ENCODE results near the gene KCNK17.
A peak's percentile ranks its signal among the peaks of the same experiment; 100 is the strongest.

KCNK17 gene, protein sequence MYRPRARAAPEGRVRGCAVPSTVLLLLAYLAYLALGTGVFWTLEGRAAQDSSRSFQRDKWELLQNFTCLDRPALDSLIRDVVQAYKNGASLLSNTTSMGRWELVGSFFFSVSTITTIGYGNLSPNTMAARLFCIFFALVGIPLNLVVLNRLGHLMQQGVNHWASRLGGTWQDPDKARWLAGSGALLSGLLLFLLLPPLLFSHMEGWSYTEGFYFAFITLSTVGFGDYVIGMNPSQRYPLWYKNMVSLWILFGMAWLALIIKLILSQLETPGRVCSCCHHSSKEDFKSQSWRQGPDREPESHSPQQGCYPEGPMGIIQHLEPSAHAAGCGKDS

DNA sequence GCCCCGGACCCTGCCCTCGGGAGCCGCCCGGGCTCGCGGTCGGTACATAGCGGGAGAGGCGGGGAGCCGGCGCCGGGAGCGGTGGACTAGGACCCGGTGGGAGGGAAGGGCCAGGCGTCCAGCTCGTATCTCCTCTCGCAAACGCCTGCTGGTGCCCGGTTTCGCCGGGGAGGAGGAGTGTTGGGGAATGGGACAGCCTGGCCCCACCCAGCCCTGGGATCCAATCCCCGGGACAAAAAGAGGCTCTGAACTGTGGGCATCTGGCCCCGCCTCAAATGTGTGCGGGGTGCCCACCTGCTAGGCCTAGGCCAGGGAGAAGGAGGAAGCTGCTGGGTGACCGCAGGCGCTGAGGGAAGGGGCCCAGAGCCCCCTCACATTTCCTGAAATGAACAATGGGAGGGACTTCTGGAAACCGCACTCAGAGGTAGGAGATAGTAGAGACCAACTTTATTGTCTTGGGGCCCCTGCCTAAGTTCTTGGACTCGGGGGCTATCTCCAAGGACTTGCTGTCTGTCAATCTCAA, at the start of gene KCNK17:
Gene KCNK17, minus strand, starts transcription at position 147 of the 523 bp plus-strand sequence. Its CDS starts 99 bp downstream, at position 48.
- DNase-seq, result no peak

- no peak for DNase-seq
Observed at GRCh38 chr6:39363280-39363679, 49.1 kb upstream of the KCNK17 start.

GRCh38 chr6:39362487-39362865, 48.3 kb upstream of the KCNK17 start:
- no peak for DNase-seq

GRCh38 chr6:39361657-39362486, 47.7 kb upstream of the KCNK17 start:
- DNase-seq, result peak; percentile 40

DNA sequence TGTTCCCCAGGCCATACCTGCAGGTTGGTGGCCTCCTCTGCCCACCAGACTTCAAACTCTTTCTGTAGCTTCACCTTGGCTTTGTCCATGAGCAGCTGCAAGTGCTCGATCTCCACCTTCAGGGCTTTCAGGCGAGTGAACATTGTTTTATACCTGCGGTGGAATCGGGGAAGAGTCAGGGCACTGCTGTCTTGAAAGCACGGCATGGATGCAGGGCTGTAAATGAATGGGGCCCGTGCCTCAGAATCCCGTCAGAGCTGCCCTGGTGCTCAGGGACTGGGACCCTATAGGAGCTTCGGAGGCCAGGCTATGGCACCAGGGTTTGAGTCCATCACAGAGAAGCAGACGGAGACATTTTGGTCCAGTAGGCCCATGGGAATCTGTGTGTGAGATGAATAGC, 46.2 kb upstream of the KCNK17 start:
- DNase-seq, result no peak

GRCh38 chr6:39357998-39358686, 43.9 kb upstream of the KCNK17 start:
- peak; percentile 90 for DNase-seq

GRCh38 chr6:39353698-39354315, 39.6 kb upstream of the KCNK17 start:
- DNase-seq, result no peak

- DNase-seq, result no peak
Observed at GRCh38 chr6:39350723-39351505, 36.7 kb upstream of the KCNK17 start.

DNA sequence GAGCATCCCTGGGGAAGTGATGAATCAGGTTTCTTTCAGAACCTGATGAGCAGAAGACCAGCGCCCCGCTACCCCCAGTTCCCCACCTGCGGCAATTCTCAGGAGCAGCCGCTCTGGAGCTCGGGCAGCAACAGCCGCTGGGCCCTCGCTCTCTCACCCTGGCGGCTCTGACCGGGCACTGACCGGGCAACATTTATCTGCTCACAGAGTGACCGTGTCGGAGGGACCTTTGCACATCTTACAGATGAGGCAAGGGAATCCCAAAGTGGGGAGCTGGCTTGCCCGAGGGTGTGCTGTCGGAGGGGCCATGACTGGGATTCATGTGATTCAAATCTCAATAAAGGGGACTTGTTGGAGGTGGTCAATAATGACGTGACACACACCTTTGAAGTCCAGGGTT, 34.5 kb upstream of the KCNK17 start:
- DNase-seq, result no peak

DNA sequence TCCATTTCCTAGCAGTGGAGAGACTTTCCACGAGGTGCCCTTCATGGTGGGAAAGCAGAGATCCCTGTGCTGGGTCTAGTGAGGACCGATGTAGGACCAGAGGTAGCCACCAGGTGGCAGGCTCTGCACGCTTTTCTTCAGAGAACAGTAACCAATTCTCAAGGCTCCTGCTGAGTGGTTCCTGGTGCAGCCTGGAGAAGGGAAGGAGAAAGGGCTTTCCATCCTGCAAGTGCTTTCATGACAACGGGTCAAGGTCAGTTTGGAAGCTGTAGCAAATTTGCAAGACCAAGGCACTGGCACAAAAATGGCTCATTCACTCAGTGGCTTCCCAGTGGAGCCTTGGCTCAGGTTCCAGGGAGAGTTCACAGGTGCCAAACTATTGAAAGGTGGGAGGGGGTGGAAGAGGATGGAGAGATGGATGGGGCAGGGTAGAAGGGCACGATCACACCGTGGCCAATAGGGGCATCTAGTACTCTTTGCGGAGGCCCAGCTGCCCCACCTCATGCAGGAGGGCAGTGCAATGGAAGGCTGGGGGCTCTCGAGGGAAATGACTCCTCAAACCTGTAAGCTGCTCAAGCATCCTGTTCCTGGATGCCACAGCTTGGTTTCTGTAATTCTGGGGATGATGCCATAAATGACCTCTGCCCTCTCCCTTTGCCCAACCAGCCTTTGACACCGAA, 33.8 kb upstream of the KCNK17 start:
- peak; percentile 68 for DNase-seq

- DNase-seq, result peak; percentile 64
Observed at GRCh38 chr6:39347206-39347605, 33.0 kb upstream of the KCNK17 start.

DNA sequence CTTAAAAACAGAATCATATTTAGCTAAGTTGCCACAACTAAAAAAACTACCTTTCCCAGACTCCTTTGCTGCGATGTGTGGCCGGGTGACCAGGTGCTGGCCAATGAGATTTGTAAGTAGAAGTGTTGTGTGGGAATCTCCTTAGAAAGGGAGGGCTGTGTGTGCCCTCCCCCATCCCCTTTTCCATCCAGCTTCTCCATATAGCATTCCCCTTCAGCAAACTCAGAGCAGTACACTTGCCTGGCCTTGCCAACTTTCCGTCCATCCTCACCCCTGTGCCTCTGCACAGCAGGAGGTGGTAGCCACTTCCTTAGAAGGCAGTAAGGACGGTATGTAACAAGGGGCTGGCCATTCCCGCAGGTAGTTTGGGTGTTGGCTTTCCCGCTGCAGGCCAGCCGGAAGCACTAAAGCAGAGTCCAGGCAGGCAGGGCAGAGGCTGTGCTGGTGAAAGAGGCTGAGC, 30.6 kb upstream of the KCNK17 start:
- DNase-seq, result no peak

DNA sequence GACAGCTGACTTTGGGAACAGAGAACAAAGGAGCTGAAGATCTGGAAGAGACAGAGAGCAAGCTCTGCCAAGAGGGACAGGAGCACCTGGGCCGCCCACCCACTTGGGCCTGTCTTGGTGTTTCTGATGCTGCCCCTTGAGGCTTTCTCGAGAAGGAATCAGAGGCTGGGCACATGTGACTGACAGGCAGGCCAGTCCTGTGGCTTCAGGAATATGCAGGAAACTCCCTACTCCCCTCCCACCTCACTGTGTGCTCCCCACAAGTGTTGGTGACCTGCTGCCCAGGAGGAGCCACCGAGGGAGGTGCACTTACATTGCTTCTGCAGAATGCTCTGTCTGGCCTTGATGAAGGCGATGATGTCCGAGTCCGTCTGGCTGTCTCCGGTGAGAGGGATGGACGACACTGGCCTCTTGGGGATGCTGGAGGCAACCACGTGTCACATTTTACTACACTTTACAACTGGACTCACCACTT, 29.2 kb upstream of the KCNK17 start:
- no peak for DNase-seq

DNA sequence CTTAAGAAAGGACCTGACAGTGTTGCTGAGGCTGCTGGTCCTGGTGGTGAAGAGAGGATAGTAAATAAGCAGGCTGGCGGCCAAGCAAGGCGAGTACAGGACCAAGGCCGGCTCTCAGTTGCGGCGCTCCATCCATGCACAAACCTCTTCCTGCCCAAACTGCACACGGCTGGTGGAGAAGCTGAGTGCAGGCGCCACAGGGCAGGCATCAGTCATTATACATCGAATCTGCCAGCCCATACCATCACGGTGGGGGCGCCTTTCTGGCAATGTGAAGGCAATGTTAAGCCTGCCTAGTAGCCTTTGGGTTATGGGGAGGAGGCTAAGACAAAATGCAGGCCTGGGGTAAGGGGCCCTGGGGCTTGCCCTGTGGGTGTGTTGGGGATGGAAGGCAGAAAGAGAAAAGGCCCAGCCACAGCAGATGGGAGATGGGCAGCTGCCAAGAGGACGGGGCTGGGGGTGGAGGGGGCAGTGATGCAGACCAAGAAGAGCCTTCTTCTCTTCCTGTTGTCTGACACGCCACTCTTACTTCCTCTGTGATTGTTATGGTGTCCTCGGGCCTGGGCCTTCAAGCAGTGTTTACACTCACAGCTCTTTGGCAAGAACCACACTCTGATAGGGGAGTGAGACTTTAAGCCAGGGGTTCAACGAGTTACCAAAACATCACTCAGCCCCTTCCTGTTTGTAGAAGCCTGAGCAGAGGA, 28.6 kb upstream of the KCNK17 start:
- DNase-seq, result peak; percentile 78

DNA sequence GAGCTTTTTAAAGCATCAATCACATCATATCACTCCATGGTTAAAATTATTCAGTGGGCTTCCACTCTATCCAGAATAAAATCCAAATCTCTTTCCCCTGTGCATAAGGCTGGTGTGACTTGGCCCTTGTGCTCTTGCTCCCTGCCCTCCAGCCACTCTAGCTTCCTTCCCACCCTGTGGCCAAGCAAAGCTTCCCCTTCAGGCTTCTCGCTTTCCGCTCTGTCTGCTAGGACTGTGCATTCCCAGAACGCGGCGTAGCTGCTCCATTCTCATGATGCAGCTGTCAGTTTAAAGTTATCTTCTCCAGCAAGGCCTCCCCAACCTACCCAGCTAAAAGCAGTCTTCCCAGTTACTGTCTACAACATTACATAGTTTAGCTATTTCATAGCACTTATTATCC, 27.7 kb upstream of the KCNK17 start:
- DNase-seq, result no peak

GRCh38 chr6:39341352-39341751, 27.1 kb upstream of the KCNK17 start:
- no peak for DNase-seq

- DNase-seq, result peak; percentile 98
Observed at GRCh38 chr6:39339868-39340550, 25.8 kb upstream of the KCNK17 start.

DNA sequence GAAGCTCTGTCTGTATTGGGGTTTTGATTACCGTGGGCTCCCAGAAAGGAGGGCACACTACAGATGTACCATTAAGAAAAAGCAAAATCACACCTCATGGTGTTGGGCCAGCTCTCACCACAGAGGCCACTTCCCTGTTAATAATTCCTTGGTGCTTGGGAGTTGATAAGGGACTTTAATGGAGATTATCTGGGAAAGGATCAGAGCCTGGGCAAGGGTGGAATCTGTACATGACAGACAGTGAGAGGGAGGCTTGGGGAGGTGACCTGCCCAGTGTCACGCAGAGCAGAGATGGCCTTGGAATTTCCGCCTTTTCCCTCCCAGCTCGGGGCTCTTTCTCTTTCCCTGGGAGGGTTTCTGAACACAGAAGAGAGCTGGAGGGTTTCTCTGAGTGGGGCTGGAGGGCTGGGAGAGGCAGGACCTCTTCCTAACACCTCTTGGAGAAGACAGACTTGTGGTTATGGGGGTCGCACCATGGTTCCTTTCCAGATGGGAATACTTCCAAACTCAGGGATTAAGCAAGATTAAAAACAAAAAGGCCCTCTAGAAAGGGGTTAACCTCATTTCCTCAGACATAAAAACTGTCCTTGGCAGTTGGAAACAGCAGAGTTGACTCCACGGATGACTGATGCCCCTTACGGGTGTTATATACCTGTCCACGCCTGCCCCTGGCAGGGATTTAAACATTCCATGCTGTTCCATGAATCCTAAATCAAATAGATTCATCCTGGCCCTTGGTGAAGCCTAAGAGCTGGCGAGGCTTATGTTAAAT, 25.1 kb upstream of the KCNK17 start:
- no peak for DNase-seq

DNA sequence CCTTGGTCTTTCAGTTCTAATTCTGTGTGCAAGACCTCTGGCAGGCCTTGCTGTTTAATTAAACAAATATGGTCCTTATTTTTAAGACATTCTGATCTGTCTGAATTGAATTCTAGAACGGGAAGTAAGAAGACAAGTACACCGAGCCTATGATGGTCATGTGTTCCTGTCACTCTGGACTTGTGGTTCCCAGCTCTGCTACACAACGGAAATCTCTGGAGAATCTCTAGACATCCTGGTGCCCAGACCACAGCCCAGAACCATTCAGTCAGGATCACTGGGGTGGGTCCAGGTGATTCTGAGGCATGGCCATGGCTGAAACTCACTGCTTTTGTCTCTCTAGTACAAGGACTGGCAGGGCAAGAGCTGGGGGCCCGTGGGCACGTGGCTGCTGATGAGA, 24.2 kb upstream of the KCNK17 start:
- DNase-seq, result no peak

Measured in NCI-H2029 treated with DMSO at 0.1 percent for 48 hours (cell line).